PFSK-1 (cell line): Measurements from ENCODE around the gene SPTAN1.

Source experiments
- POLR2AphosphoS5 ChIP-seq: IDR thresholded peaks from 2 replicates; pipeline ENCODE4 v1.6.1; 2012; ENCODE audit warnings: low read depth, mild to moderate bottlenecking, control low read depth, low read length, moderate library complexity
- SIN3A ChIP-seq: IDR thresholded peaks from 2 replicates; pipeline ENCODE4 v1.6.1; 2012; ENCODE audit warnings: mild to moderate bottlenecking, low read length, moderate library complexity, borderline replicate concordance; ENCODE audit not compliant: insufficient read depth
- TF ChIP-seq, protein P1 (sequence below), 2 experiments: IDR thresholded peaks; 2 replicates each; pipeline versions ENCODE4 v1.6.1 to v1.8.0; 2011 to 2012; ENCODE audit warnings: low read depth in 2 of 2, low read length in 2 of 2, control low read depth in 1 of 2, inconsistent platforms in 1 of 2, mild to moderate bottlenecking in 1 of 2, moderate library complexity in 1 of 2; ENCODE audit not compliant: insufficient read depth in 1 of 2

DNA sequence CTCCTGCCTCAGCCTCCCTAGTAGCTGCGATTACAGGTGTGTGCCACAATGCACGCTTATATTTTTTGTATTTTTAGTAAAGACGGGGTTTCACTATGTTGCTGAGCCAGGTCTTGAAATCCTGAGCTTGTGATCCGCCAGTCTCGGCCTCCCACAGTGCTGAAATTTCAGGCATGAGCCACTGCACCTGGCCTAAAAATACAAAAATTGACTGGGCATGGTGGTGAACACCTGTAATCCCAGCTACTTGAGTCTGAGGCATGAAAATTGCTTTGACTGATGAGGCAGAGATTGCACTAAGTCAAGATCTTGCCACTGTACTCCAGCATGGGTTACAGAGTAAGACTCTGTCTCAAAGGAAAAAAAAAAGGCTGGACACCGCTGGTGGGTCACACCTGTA, 117.4 kb downstream of the SPTAN1 start:
- TF ChIP-seq POLR2AphosphoS5 (no peak), SIN3A (no peak)
- TF ChIP-seq, protein P1, sequence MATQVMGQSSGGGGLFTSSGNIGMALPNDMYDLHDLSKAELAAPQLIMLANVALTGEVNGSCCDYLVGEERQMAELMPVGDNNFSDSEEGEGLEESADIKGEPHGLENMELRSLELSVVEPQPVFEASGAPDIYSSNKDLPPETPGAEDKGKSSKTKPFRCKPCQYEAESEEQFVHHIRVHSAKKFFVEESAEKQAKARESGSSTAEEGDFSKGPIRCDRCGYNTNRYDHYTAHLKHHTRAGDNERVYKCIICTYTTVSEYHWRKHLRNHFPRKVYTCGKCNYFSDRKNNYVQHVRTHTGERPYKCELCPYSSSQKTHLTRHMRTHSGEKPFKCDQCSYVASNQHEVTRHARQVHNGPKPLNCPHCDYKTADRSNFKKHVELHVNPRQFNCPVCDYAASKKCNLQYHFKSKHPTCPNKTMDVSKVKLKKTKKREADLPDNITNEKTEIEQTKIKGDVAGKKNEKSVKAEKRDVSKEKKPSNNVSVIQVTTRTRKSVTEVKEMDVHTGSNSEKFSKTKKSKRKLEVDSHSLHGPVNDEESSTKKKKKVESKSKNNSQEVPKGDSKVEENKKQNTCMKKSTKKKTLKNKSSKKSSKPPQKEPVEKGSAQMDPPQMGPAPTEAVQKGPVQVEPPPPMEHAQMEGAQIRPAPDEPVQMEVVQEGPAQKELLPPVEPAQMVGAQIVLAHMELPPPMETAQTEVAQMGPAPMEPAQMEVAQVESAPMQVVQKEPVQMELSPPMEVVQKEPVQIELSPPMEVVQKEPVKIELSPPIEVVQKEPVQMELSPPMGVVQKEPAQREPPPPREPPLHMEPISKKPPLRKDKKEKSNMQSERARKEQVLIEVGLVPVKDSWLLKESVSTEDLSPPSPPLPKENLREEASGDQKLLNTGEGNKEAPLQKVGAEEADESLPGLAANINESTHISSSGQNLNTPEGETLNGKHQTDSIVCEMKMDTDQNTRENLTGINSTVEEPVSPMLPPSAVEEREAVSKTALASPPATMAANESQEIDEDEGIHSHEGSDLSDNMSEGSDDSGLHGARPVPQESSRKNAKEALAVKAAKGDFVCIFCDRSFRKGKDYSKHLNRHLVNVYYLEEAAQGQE (IDR thresholded peaks at IDR 0.05; ENCODE audit: insufficient read depth in 1 of 2, low read depth in 2 of 2, low read length in 2 of 2): no peak
